Cardiac muscle cell (in vitro differentiated cells and primary cell): ENCODE measurements around the gene TAPT1. TPM values are rescaled to one million over a fixed set of nuclear protein-coding genes. Genes with fewer than 3 reads are reported as not detected.
A peak's percentile ranks its signal among the peaks of the same experiment; 100 is the strongest.

Source experiments
- DNase-seq, 2 donors: peaks; one replicate each; pipeline versions ENCODE4 v3.0.0 to v3.0.0-alpha.2; 2010 to 2017; ENCODE audit warnings: low read depth in 1 of 2, low spot score in 1 of 2
- H3K27ac ChIP-seq: fragments of 200-600 bp; sonication (generic); 2 replicates; pipeline ENCODE4 v1.5.1; 2016
- H3K27me3 ChIP-seq: fragments of 200-600 bp; sonication (generic); 2 replicates; pipeline ENCODE4 v1.6.0; 2016; ENCODE audit warnings: control low read depth
- H3K36me3 ChIP-seq: fragments of 200-600 bp; sonication (generic); 2 replicates; pipeline ENCODE4 v1.5.1; 2016; ENCODE audit warnings: control low read depth
- H3K4me1 ChIP-seq: fragments of 200-600 bp; sonication (generic); 2 replicates; pipeline ENCODE4 v1.8.1; 2017; ENCODE audit warnings: low read depth, mild to moderate bottlenecking, mixed run types
- H3K4me3 ChIP-seq: fragments of 200-600 bp; sonication (generic); 2 replicates; pipeline ENCODE4 v1.5.1; 2016; ENCODE audit warnings: mild to moderate bottlenecking
- H3K9me3 ChIP-seq: fragments of 200-600 bp; sonication (generic); 2 replicates; pipeline ENCODE4 v1.5.1; 2017; ENCODE audit warnings: low read depth, mild to moderate bottlenecking, control low read depth
- polyA plus RNA-seq: library from polyadenylated mRNA; unstranded; fragments of >200 nt; fragmentation: Nextera tagmentation; extraction: Ambion mirVana; gene quantifications from 2 replicates; pipeline ENCODE4 v1.2.1, GENCODE V29; 2016
- total RNA-seq: library from RNA; depleted of rRNA; stranded (reverse); fragments of >200 nt; gene quantifications from 2 replicates; pipeline ENCODE4 v1.2.3, GENCODE V29; 2016
- TF ChIP-seq, protein P1 (sequence below): IDR thresholded peaks from 2 replicates; pipeline ENCODE4 v1.5.1; 2012; ENCODE audit warnings: low read depth, mild to moderate bottlenecking, low read length

Gene TAPT1
- total and polyA plus RNA-seq, 2 experiments from 2014 or later: 9.8 to 16.9 TPM

DNA sequence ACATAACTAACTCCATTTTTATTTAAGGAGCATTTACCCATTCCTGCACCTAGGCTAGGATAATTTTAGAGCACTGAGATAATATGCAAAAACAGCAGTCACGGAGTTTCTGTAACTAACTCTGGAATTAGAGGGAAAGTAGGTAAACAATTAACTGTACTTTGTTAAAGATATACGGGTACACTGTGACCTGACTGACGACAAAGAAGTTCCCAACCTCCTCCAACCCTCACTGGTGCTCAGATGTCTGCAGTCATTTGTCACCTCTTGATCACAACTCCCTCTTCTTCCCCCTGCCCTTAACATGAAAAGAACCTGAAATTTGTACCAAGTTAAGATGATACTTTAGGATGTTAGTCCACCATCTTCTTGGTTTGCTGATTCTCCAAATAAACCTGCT, 42.0 kb upstream of the TAPT1 start:
- H3K4me1 ChIP-seq: no peaks in the 10 kb centered on the region
- H3K4me3 ChIP-seq: no peak overlapping the region
- TF ChIP-seq, protein P1, sequence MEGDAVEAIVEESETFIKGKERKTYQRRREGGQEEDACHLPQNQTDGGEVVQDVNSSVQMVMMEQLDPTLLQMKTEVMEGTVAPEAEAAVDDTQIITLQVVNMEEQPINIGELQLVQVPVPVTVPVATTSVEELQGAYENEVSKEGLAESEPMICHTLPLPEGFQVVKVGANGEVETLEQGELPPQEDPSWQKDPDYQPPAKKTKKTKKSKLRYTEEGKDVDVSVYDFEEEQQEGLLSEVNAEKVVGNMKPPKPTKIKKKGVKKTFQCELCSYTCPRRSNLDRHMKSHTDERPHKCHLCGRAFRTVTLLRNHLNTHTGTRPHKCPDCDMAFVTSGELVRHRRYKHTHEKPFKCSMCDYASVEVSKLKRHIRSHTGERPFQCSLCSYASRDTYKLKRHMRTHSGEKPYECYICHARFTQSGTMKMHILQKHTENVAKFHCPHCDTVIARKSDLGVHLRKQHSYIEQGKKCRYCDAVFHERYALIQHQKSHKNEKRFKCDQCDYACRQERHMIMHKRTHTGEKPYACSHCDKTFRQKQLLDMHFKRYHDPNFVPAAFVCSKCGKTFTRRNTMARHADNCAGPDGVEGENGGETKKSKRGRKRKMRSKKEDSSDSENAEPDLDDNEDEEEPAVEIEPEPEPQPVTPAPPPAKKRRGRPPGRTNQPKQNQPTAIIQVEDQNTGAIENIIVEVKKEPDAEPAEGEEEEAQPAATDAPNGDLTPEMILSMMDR: no peak
- H3K9me3 ChIP-seq: no peaks in the 10 kb centered on the region
- DNase-seq: no peak
- H3K27ac ChIP-seq: no peak overlapping the region
- H3K36me3 ChIP-seq: no peaks in the 10 kb centered on the region
- H3K27me3 ChIP-seq: no peaks in the 10 kb centered on the region

DNA sequence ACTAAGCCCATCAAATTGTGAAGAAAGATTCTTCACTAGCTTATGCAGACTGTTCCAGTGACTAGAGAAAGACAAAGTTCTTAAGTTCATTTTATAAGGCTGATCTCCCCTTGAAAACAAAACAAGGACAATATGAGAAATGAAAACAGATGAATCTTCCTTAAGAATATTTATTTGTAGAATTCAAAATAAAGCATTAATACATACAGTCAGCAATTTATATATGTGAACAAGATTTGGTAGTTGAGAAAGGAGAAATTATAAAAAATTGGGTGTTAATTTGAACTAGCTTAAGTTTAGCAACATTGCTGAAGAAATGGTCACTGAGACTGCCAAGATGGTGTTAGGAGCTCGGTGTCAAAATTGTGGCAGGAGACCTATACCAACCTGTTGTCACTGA, 41.4 kb upstream of the TAPT1 start:
- Histone ChIP-seq H3K27me3 (no peaks in the 10 kb centered on the region), H3K9me3 (no peaks in the 10 kb centered on the region), H3K4me3 (no peak overlapping the region), H3K27ac (no peak overlapping the region), H3K4me1 (no peaks in the 10 kb centered on the region), H3K36me3 (no peaks in the 10 kb centered on the region)
- TF ChIP-seq, protein P1: no peak
- no peak for DNase-seq

DNA sequence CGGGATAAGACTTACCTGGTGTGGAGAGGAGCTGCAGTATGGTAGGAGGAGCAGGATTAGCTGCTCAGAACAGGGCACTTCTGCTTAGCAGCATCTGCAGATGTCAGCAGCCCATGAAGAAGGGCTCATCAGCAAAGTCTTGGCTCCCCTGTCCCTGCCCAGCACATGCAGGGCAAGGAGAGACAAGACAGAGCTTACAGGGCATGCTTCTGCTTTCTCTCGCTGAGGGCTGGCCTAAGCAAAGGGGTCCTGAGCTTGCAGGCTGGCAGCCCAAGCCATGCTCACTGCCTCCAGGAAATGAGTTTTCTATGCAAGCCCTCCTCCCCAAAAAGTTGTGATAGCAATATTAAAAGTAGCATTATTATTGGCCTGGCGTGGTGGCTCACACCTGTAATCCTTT, 39.5 kb upstream of the TAPT1 start:
- no peak for DNase-seq
- H3K4me3 ChIP-seq: no peak overlapping the region
- TF ChIP-seq, protein P1: no peak
- no peaks in the 10 kb centered on the region for H3K27me3 ChIP-seq
- no peaks in the 10 kb centered on the region for H3K4me1 ChIP-seq
- no peak overlapping the region for H3K27ac ChIP-seq
- H3K36me3 ChIP-seq: no peaks in the 10 kb centered on the region
- H3K9me3 ChIP-seq: no peaks in the 10 kb centered on the region

DNA sequence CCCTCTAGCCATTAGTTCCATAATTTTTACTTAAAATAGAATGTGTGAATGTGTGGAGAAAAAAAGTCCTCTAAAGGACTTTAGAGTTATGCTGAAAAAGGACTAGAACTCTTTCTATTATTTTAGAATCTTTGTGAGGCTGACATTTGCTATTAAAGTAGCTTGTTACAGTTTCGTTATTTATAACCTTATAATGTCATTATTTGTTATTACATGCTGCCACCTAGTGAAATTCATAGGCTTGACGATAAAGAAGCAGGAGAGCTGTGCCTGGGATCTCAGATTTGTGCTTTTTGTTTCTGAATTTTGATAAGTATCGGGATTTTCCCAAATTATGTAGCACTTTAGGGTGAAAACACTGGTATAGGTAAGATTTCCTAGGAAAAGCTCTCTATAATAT, 38.5 kb upstream of the TAPT1 start:
- Histone ChIP-seq H3K27ac (no peak overlapping the region), H3K27me3 (no peaks in the 10 kb centered on the region), H3K4me1 (no peaks in the 10 kb centered on the region), H3K4me3 (no peak overlapping the region), H3K36me3 (no peaks in the 10 kb centered on the region), H3K9me3 (no peaks in the 10 kb centered on the region)
- TF ChIP-seq, protein P1: peak; percentile 57
- DNase-seq: peak; percentile 39 to 70

DNA sequence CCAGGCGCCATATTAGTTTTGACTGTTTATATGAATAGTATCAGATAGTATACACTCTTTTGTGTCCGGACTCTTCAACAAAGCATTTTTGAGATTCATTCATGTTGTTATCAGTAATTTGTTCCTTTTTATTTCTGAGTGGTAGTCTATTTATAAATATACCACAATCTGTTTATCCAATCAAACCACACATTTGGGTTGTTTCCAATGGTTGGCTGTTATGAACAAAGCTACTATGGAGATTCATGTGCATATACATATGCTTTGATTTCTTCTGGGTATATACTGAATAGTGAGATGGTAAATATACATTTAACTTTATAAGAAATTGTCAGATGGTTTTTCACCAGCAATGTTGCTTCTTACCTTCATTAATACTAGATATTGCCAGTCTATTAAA, 36.8 kb upstream of the TAPT1 start:
- Histone ChIP-seq H3K36me3 (no peaks in the 10 kb centered on the region), H3K4me3 (no peak overlapping the region), H3K9me3 (no peaks in the 10 kb centered on the region), H3K27ac (no peak overlapping the region), H3K4me1 (no peaks in the 10 kb centered on the region), H3K27me3 (no peaks in the 10 kb centered on the region)
- no peak for DNase-seq
- TF ChIP-seq, protein P1: no peak

DNA sequence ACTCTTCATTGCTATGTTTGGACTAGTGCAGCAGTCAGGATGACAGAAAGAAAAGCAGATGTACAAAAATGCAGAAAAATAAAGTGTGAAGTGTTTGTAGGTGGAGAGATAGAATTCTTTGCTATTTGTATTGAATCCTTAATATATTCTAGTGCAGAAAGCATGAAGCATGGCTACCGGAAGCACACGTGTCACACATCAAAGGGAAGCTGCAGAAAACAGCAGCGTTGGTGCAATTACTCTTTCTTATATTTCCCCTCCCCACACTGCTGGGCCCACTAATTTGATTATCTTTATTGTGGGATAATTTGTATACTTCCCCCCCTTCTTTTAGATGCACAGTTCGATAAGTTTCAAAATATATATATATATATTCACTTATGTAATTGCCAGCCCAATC, 35.9 kb upstream of the TAPT1 start:
- Histone ChIP-seq H3K27ac (no peak overlapping the region), H3K4me1 (no peaks in the 10 kb centered on the region), H3K27me3 (no peaks in the 10 kb centered on the region), H3K9me3 (no peaks in the 10 kb centered on the region), H3K36me3 (no peaks in the 10 kb centered on the region), H3K4me3 (no peak overlapping the region)
- no peak for DNase-seq
- TF ChIP-seq, protein P1: no peak
